Gastrocnemius medialis (tissue), 4 donors: ENCODE measurements around the gene TAS2R31. TPM values are rescaled to one million over a fixed set of nuclear protein-coding genes. Genes with fewer than 3 reads are reported as not detected.

ENCODE experiments used
- ATAC-seq, 2 donors: fragments of 150-250 bp; one replicate each; pipeline ENCODE4 v1.9.1; 2016
- DNase-seq, 2 donors: peaks; one replicate each; pipeline ENCODE4 v3.0.0-alpha.2; 2019
- H3K27ac ChIP-seq, 4 donors: fragments of 200-600 bp; sonication (generic); 1 replicate in 1 of 4; 2 replicates in 3 of 4; pipeline ENCODE4 v1.5.1; 2016 to 2018; ENCODE audit warnings: mild to moderate bottlenecking in 2 of 4, moderate library complexity in 1 of 4
- H3K27me3 ChIP-seq, 3 donors: fragments of 200-600 bp; sonication (generic) in 2 of 3; 1 replicate in 1 of 3; 2 replicates in 2 of 3; pipeline versions ENCODE4 v1.5.1 to v1.6.0; 2016 to 2019; ENCODE audit warnings: mild to moderate bottlenecking in 1 of 3, moderate library complexity in 1 of 3
- H3K36me3 ChIP-seq, 2 donors: fragments of 200-600 bp; sonication (generic) in 1 of 2; one replicate each; pipeline ENCODE4 v1.5.1; 2017 to 2018
- H3K4me1 ChIP-seq, 2 donors: fragments of 200-600 bp; sonication (generic) in 1 of 2; one replicate each; pipeline ENCODE4 v1.5.1; 2016 to 2017; ENCODE audit warnings: mild to moderate bottlenecking in 2 of 2
- H3K4me3 ChIP-seq, 4 donors: fragments of 200-600 bp; sonication (generic) in 3 of 4; 1 replicate in 1 of 4; 2 replicates in 3 of 4; pipeline ENCODE4 v1.5.1; 2016 to 2019; ENCODE audit warnings: mild to moderate bottlenecking in 2 of 4
- H3K9me3 ChIP-seq, 3 donors: fragments of 200-600 bp; sonication (generic) in 2 of 3; 1 replicate in 1 of 3; 2 replicates in 2 of 3; pipeline ENCODE4 v1.5.1; 2016 to 2019
- POLR2A ChIP-seq, 2 donors: fragments of 450-650 bp; IDR thresholded peaks; one replicate each; pipeline ENCODE4 v1.6.1; 2017; ENCODE audit warnings: antibody characterized with exemption in 2 of 2, mild to moderate bottlenecking in 2 of 2, moderate library complexity in 2 of 2
- in situ Hi-C, 4 donors: fragments of 200-750 bp; cut with MboI; loops; one replicate each; pipeline versions ENCODE4 v1.15.0 to v1.8.0; 2017; ENCODE audit warnings: low sequenced_read_pairs in 4 of 4
- intact Hi-C: fragments of 100-400 bp; cut with DNase I; formaldehyde crosslinking; loops from one replicate; pipeline ENCODE4 v1.15.1; 2023; ENCODE audit warnings: low total_unique reads
- total RNA-seq, 4 donors: library from RNA; depleted of rRNA; stranded (reverse); fragments of >200 nt; gene quantifications; one replicate each; pipeline versions ENCODE4 v1.1.0 to v1.2.3, GENCODE V29; 2016
- TF ChIP-seq, protein P1 (sequence below), 5 experiments: fragments of 450-650 bp in 3 of 5; fragments of 200-600 bp in 2 of 5; sonication (generic) in 2 of 5; IDR thresholded peaks in 4 of 5; conservative IDR thresholded peaks in 1 of 5; 1 replicate in 4 of 5; 2 replicates in 1 of 5; pipeline ENCODE4 v1.5.1; 2016 to 2019; ENCODE audit warnings: antibody characterized with exemption in 5 of 5, mild to moderate bottlenecking in 3 of 5, moderate library complexity in 3 of 5

TAS2R31 gene, protein sequence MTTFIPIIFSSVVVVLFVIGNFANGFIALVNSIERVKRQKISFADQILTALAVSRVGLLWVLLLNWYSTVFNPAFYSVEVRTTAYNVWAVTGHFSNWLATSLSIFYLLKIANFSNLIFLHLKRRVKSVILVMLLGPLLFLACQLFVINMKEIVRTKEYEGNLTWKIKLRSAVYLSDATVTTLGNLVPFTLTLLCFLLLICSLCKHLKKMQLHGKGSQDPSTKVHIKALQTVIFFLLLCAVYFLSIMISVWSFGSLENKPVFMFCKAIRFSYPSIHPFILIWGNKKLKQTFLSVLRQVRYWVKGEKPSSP
- total RNA-seq = 1 to 10 TPM in 2 of 4 donors, not detected in 2; 3.5 to 3.6 TPM

DNA sequence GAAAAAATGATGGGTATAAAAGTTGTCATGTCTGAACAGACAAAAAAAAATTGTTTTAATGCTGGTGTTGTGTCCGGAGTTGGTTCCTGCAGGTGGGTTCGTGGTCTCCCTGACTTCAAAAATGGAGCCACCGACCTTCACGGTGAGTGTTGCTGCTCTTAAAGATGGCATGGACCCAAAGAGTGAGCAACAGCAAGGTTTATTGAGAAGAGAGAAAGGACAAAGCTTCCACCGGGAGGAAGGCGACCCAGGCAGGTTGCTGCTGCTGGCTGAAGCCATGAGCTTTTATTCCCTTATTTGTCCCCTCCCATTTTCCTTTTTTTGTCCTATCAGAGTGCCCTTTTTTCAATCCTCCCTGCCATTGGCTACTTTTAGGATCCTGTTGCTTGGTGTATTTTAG lies at the start of gene TAS2R31:
Gene TAS2R31, minus strand, starts transcription at position 101 of the 400 bp plus-strand sequence. Its CDS starts 72 bp downstream, at position 29.
- H3K9me3 ChIP-seq = no peaks in the 10 kb centered on the region
- H3K27me3 ChIP-seq = no peaks in the 10 kb centered on the region
- no peak within 1 kb of the TSS for H3K27ac ChIP-seq
- intact Hi-C loops = no loop called here
- no peak for ATAC-seq
- TF ChIP-seq, protein P1, sequence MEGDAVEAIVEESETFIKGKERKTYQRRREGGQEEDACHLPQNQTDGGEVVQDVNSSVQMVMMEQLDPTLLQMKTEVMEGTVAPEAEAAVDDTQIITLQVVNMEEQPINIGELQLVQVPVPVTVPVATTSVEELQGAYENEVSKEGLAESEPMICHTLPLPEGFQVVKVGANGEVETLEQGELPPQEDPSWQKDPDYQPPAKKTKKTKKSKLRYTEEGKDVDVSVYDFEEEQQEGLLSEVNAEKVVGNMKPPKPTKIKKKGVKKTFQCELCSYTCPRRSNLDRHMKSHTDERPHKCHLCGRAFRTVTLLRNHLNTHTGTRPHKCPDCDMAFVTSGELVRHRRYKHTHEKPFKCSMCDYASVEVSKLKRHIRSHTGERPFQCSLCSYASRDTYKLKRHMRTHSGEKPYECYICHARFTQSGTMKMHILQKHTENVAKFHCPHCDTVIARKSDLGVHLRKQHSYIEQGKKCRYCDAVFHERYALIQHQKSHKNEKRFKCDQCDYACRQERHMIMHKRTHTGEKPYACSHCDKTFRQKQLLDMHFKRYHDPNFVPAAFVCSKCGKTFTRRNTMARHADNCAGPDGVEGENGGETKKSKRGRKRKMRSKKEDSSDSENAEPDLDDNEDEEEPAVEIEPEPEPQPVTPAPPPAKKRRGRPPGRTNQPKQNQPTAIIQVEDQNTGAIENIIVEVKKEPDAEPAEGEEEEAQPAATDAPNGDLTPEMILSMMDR (IDR thresholded peaks at IDR 0.05 in 4 of 5, conservative IDR thresholded peaks at IDR 0.05 in 1 of 5) = no peak
- TF ChIP-seq POLR2A (IDR thresholded peaks at IDR 0.05) = no peak
- DNase-seq = no peak
- in situ Hi-C loops = no loop called here
- H3K36me3 ChIP-seq = peaks cover 0 to 3% of the 10 kb centered on the region in 2 donors
- H3K4me1 ChIP-seq = no peaks in the 10 kb centered on the region
- no peak within 1 kb of the TSS for H3K4me3 ChIP-seq

DNA sequence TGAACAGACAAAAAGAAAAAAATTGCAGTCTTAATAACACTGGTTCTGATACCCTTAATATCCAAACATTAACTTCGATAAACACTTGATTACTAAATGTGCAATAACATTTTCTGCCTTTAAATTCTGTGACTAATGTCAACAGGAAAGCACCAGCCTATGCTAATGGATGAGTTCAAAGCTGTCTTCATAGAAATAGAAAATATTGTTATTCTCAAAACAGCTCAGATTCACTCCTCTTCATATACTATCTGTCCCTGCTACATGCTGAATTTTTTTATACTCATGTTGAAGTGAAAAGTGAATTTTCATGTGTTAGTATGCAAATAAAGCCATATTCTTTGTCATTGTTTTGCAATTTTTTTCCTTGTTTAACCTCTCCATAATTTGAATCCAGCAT lies 47.0 kb upstream of the TAS2R31 start:
- intact Hi-C loops (no loop called here), in situ Hi-C loops (no loop called here)
- Histone ChIP-seq H3K9me3 (peaks cover 0 to 8% (median 0%) of the 10 kb centered on the region in 3 donors), H3K4me1 (no peaks in the 10 kb centered on the region), H3K27ac (no peak overlapping the region), H3K36me3 (no peaks in the 10 kb centered on the region), H3K27me3 (no peaks in the 10 kb centered on the region), H3K4me3 (no peak overlapping the region)
- TF ChIP-seq, protein P1 (IDR thresholded peaks at IDR 0.05 in 4 of 5, conservative IDR thresholded peaks at IDR 0.05 in 1 of 5) = no peak
- no peak for TF ChIP-seq POLR2A (IDR thresholded peaks at IDR 0.05)
- ATAC-seq (no peak), DNase-seq (no peak)

DNA sequence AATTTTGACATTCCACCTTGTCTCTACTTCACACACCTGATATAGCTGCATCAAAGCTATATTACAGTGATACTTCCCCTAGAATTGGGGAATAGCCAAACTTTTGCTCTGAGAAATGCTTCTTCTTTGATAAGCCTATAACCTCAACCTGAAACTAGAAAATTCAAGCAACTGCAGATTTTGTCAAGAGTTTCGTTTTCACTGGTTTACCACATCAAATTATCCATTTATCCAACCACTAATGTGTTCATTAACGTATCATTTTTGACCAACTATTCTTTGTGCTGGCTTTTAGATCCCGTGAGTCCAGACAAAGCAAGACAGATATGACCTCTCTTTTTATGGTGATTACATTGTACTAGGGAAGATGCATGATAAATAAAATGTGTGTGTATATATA lies 44.4 kb upstream of the TAS2R31 start:
- intact Hi-C loops = no loop called here
- DNase-seq = no peak
- Histone ChIP-seq H3K9me3 (no peaks in the 10 kb centered on the region), H3K27ac (no peak overlapping the region), H3K4me3 (no peak overlapping the region), H3K27me3 (no peaks in the 10 kb centered on the region), H3K4me1 (no peaks in the 10 kb centered on the region), H3K36me3 (no peaks in the 10 kb centered on the region)
- ATAC-seq = no peak
- TF ChIP-seq, protein P1 (IDR thresholded peaks at IDR 0.05 in 4 of 5, conservative IDR thresholded peaks at IDR 0.05 in 1 of 5) = no peak
- TF ChIP-seq POLR2A (IDR thresholded peaks at IDR 0.05) = no peak
- in situ Hi-C loops = no loop called here

DNA sequence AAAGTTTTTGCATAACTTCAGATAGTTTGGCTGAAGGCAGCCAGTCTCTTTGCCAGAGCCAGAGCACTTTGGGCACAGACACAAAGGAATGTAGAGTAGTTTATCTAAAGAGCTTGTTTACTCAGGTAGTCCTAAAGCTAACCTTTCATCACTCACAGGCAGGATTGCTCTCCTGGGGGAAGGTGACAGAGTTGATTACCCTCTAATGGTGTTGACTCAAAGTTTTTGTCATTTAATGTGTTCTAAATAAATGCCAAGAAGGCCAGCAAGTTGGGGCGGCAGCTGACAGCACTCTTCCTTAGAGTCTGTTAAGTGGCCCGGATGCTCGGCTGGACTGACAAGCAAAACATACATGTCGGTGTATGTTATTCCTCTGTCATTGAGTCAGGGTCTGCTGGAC lies 40.2 kb upstream of the TAS2R31 start:
- no peak overlapping the region for H3K27ac ChIP-seq
- H3K27me3 ChIP-seq = no peaks in the 10 kb centered on the region
- no peak for ATAC-seq
- TF ChIP-seq, protein P1 (IDR thresholded peaks at IDR 0.05 in 4 of 5, conservative IDR thresholded peaks at IDR 0.05 in 1 of 5) = no peak
- TF ChIP-seq POLR2A (IDR thresholded peaks at IDR 0.05) = no peak
- H3K9me3 ChIP-seq = no peaks in the 10 kb centered on the region
- intact Hi-C loops (loop anchor here (5.0 kb wide), 1 partner anchor 54 kb away; no protein-coding TSS in a partner anchor), in situ Hi-C loops (no loop called here)
- H3K4me3 ChIP-seq = no peak overlapping the region
- peaks cover 0 to 13% of the 10 kb centered on the region in 2 donors for H3K4me1 ChIP-seq
- no peaks in the 10 kb centered on the region for H3K36me3 ChIP-seq
- no peak for DNase-seq
